H1 (cell line): ENCODE data around the gene CCDC152. TPM values are rescaled to one million over a fixed set of nuclear protein-coding genes. Genes with fewer than 3 reads are reported as not detected.

Experiments
- CTCF ChIA-PET: fragments of 300-600 bp; sonication (Branson Sonifier 250); formaldehyde crosslinking; loops from one replicate; lab custom pipeline; 2021; ENCODE audit not compliant: partially characterized antibody; lab: Charles Lee
- POLR2A ChIA-PET: fragments of 300-600 bp; sonication (Branson Sonifier 250); formaldehyde crosslinking; loops from one replicate; lab custom pipeline; 2021; ENCODE audit warnings: inconsistent platforms; ENCODE audit not compliant: partially characterized antibody; lab: Charles Lee
- DNase-seq, 2 experiments: peaks; one replicate each; pipeline versions ENCODE4 v3.0.0 to v3.0.0-alpha.2; 2010 to 2022; ENCODE audit warnings: low spot score in 2 of 2, low read depth in 1 of 2, mixed read lengths in 1 of 2
- FAIRE-seq: peaks from 2 replicates; lab custom pipeline; 2011; peaks lifted over from hg19 to GRCh38; lab: Jason Lieb, UNC
- H2AFZ ChIP-seq: 2 replicates; pipeline ENCODE4 v1.8.1; 2012; ENCODE audit warnings: low read length, inconsistent platforms
- H2AK5ac ChIP-seq: 2 replicates; pipeline ENCODE4 v1.6.1; 2013; ENCODE audit warnings: low read depth, low read length
- H2BK120ac ChIP-seq: replicated peaks from 2 replicates; pipeline ENCODE3; 2013; ENCODE audit warnings: low read depth, low read length, inconsistent platforms
- H2BK12ac ChIP-seq: 2 replicates; pipeline ENCODE4 v1.6.1; 2013; ENCODE audit warnings: low read depth, low read length
- H2BK15ac ChIP-seq: 2 replicates; pipeline ENCODE4 v1.6.1; 2013; ENCODE audit warnings: low read length
- H2BK20ac ChIP-seq: 2 replicates; pipeline ENCODE4 v1.6.1; 2013; ENCODE audit warnings: low read length
- H2BK5ac ChIP-seq: 2 replicates; pipeline ENCODE4 v1.6.1; 2013; ENCODE audit warnings: low read depth, low read length
- H3K14ac ChIP-seq: 2 replicates; pipeline ENCODE4 v1.6.1; 2013; ENCODE audit warnings: inconsistent platforms; ENCODE audit not compliant: insufficient read length
- H3K18ac ChIP-seq: 2 replicates; pipeline ENCODE4 v1.6.1; 2013; ENCODE audit warnings: low read length; ENCODE audit errors: extremely low read depth
- H3K23ac ChIP-seq: 2 replicates; pipeline ENCODE4 v1.6.1; 2013; ENCODE audit warnings: inconsistent platforms; ENCODE audit not compliant: insufficient read length
- H3K23me2 ChIP-seq: 2 replicates; pipeline ENCODE4 v1.6.1; 2013; ENCODE audit warnings: low read depth, low read length
- H3K27ac ChIP-seq: 2 replicates; pipeline ENCODE4 v1.6.1; 2011; ENCODE audit warnings: low read depth, low read length, inconsistent platforms
- H3K27me3 ChIP-seq, 4 experiments: replicated peaks in 1 of 4; 1 replicate in 1 of 4; 2 replicates in 3 of 4; pipeline versions ENCODE4 v1.6.1 to v1.8.1; 2011 to 2013; ENCODE audit warnings: low read length in 3 of 4, mild to moderate bottlenecking in 3 of 4, inconsistent platforms in 2 of 4, mixed read lengths in 2 of 4, moderate library complexity in 1 of 4; ENCODE audit not compliant: control insufficient read depth in 3 of 4, insufficient read depth in 3 of 4; ENCODE audit errors: extremely low read depth in 1 of 4
- H3K36me3 ChIP-seq, 4 experiments: 2 replicates each; pipeline versions ENCODE4 v1.6.1 to v1.8.1; 2011 to 2013; ENCODE audit warnings: mild to moderate bottlenecking in 4 of 4, low read length in 3 of 4, moderate library complexity in 2 of 4, control low read depth in 1 of 4, inconsistent platforms in 1 of 4; ENCODE audit not compliant: insufficient read depth in 4 of 4, control insufficient read depth in 2 of 4
- H3K4ac ChIP-seq: replicated peaks from 2 replicates; pipeline ENCODE3; 2013; ENCODE audit warnings: low read length, low read depth, mixed read lengths, inconsistent platforms; ENCODE audit not compliant: insufficient read length
- H3K4me1 ChIP-seq, 4 experiments: replicated peaks in 1 of 4; 1 replicate in 1 of 4; 2 replicates in 3 of 4; pipeline versions ENCODE4 v1.6.1 to v1.8.1; 2011 to 2013; ENCODE audit warnings: low read length in 3 of 4, inconsistent platforms in 2 of 4, mixed read lengths in 1 of 4; ENCODE audit not compliant: insufficient read depth in 4 of 4, control insufficient read depth in 3 of 4
- H3K4me2 ChIP-seq, 2 experiments: 2 replicates each; pipeline versions ENCODE4 v1.6.1 to v1.8.1; 2011 to 2013; ENCODE audit warnings: low read depth in 2 of 2, low read length in 2 of 2, control low read depth in 1 of 2, inconsistent platforms in 1 of 2, mild to moderate bottlenecking in 1 of 2; ENCODE audit not compliant: insufficient read depth in 1 of 2
- H3K4me3 ChIP-seq, 4 experiments: fragments of 200-600, 300-600 bp in 1 of 4; sonication (generic), shearing (Covaris generic), sonication (Bioruptor Twin) in 1 of 4; 2 replicates each; pipeline versions ENCODE4 v1.5.1 to v1.8.1; 2011 to 2016; ENCODE audit warnings: low read length in 4 of 4, low read depth in 3 of 4, control low read depth in 2 of 4, inconsistent platforms in 2 of 4, mild to moderate bottlenecking in 2 of 4, mixed read lengths in 1 of 4, moderate library complexity in 1 of 4; ENCODE audit not compliant: insufficient read depth in 2 of 4; ENCODE audit errors: extremely low read depth in 1 of 4
- H3K56ac ChIP-seq: replicated peaks from 2 replicates; pipeline ENCODE3; 2013; ENCODE audit warnings: low read depth, mild to moderate bottlenecking, mixed read lengths, low read length, inconsistent platforms; ENCODE audit not compliant: insufficient read length
- H3K79me1 ChIP-seq: 2 replicates; pipeline ENCODE4 v1.6.1; 2013; ENCODE audit warnings: low read depth, low read length, control low read depth
- H3K79me2 ChIP-seq, 2 experiments: 2 replicates each; pipeline versions ENCODE4 v1.6.1 to v1.8.1; 2012 to 2013; ENCODE audit warnings: low read length in 2 of 2, mild to moderate bottlenecking in 2 of 2, inconsistent platforms in 1 of 2; ENCODE audit not compliant: insufficient read depth in 2 of 2, control insufficient read depth in 1 of 2
- H3K9ac ChIP-seq, 4 experiments: replicated peaks in 1 of 4; 1 replicate in 1 of 4; 2 replicates in 3 of 4; pipeline versions ENCODE4 v1.6.1 to v1.8.1; 2011 to 2013; ENCODE audit warnings: low read depth in 3 of 4, low read length in 3 of 4, control low read depth in 2 of 4, mild to moderate bottlenecking in 2 of 4, moderate library complexity in 2 of 4, inconsistent platforms in 1 of 4; ENCODE audit errors: extremely low read depth in 1 of 4
- H3K9me3 ChIP-seq, 2 experiments: 2 replicates each; pipeline versions ENCODE4 v1.6.1 to v1.8.1; 2012 to 2013; ENCODE audit warnings: mild to moderate bottlenecking in 2 of 2, moderate library complexity in 2 of 2, control low read depth in 1 of 2, inconsistent platforms in 1 of 2, low read depth in 1 of 2, low read length in 1 of 2, mixed read lengths in 1 of 2; ENCODE audit not compliant: insufficient read depth in 2 of 2
- H4K20me1 ChIP-seq, 2 experiments: replicated peaks in 1 of 2; 2 replicates each; pipeline versions ENCODE3 to v1.8.1; 2011 to 2013; ENCODE audit warnings: inconsistent platforms in 2 of 2, low read length in 2 of 2, mild to moderate bottlenecking in 1 of 2; ENCODE audit not compliant: insufficient read depth in 2 of 2, control insufficient read depth in 1 of 2
- H4K5ac ChIP-seq: 2 replicates; pipeline ENCODE4 v1.6.1; 2013; ENCODE audit warnings: low read length, low read depth, mixed read lengths, inconsistent platforms; ENCODE audit not compliant: insufficient read length
- H4K8ac ChIP-seq: 2 replicates; pipeline ENCODE4 v1.8.0; 2013; ENCODE audit warnings: mild to moderate bottlenecking, moderate library complexity, low read length, inconsistent platforms; ENCODE audit not compliant: insufficient read depth; ENCODE audit errors: extremely low read depth
- H4K91ac ChIP-seq: replicated peaks from 2 replicates; pipeline ENCODE3; 2013; ENCODE audit warnings: low read length, mixed read lengths, inconsistent platforms; ENCODE audit not compliant: insufficient read length
- BCL11A ChIP-seq, 2 experiments: IDR thresholded peaks; one replicate each; pipeline ENCODE4 v1.6.1; 2011; ENCODE audit warnings: low read depth in 2 of 2, low read length in 2 of 2, mild to moderate bottlenecking in 2 of 2
- EZH2 ChIP-seq: fragments of 200-600 bp; sonication (generic); IDR thresholded peaks from 2 replicates; pipeline ENCODE4 v1.7.1; 2012; ENCODE audit warnings: low read depth, mild to moderate bottlenecking, moderate library complexity, low read length, inconsistent platforms; ENCODE audit not compliant: severe bottlenecking
- GABPA ChIP-seq: IDR thresholded peaks from 2 replicates; pipeline ENCODE4 v1.6.1; 2011; ENCODE audit warnings: mild to moderate bottlenecking, low read length, moderate library complexity, borderline replicate concordance; ENCODE audit not compliant: insufficient read depth
- KDM1A ChIP-seq: fragments of 200-600, 300-600 bp; sonication (generic); IDR thresholded peaks from 2 replicates; pipeline ENCODE4 v1.7.1; 2016; ENCODE audit warnings: mild to moderate bottlenecking, low read length, borderline replicate concordance
- NANOG ChIP-seq: IDR thresholded peaks from 2 replicates; pipeline ENCODE4 v1.6.1; 2011; ENCODE audit warnings: low read length, low read depth, mild to moderate bottlenecking, inconsistent platforms; ENCODE audit not compliant: insufficient read depth, poor library complexity, severe bottlenecking
- RAD21 ChIP-seq, 2 experiments: IDR thresholded peaks in 1 of 2; conservative IDR thresholded peaks in 1 of 2; 2 replicates each; pipeline ENCODE4 v1.6.1; 2011; ENCODE audit warnings: low read depth in 2 of 2, low read length in 2 of 2, improper control_type of control experiment in 1 of 2, inconsistent platforms in 1 of 2, mild to moderate bottlenecking in 1 of 2, moderate library complexity in 1 of 2
- TBP ChIP-seq: IDR thresholded peaks from 2 replicates; pipeline ENCODE4 v1.6.1; 2011; ENCODE audit warnings: low read depth, low read length, improper control_type of control experiment
- WGBS, 2 experiments: shearing (Covaris generic) in 1 of 2; methylation state at CpG; one replicate each; pipeline versions ENCODE4 v1.1.6 to v1.1.7; 2013 to 2015; ENCODE audit warnings: low lambda C conversion rate in 2 of 2, mixed read lengths in 2 of 2, inconsistent platforms in 1 of 2, low coverage in 1 of 2, missing lambda C conversion rate in 1 of 2; ENCODE audit not compliant: insufficient replicate concordance in 2 of 2, insufficient coverage in 1 of 2, insufficient read length in 1 of 2; ENCODE audit errors: extremely low coverage in 1 of 2, missing lambda C conversion rate in 1 of 2; 5-methylcytosine and 5-hydroxymethylcytosine counted together
- polyA plus RNA-seq, 7 experiments: library from polyadenylated mRNA; depleted of rRNA in 3 of 7; stranded (reverse) in 5 of 7; unstranded in 2 of 7; fragments of >200 nt in 5 of 7; fragments of 200-250 nt in 2 of 7; gene quantifications; 1 replicate in 5 of 7; 2 replicates in 1 of 7; 4 replicates in 1 of 7; pipeline versions ENCODE4 v1.2.1 to v1.2.3, GENCODE V29; 2011 to 2013; ENCODE audit warnings: missing spikeins in 2 of 7, mixed read lengths in 2 of 7
- total RNA-seq: library from RNA; stranded (reverse); fragmentation: NEBNext Ultra II Directional; extraction: Animal tissue kit (Norgen Biotek cat#: 25700); gene quantifications from 2 replicates; pipeline ENCODE4 v1.2.1, GENCODE V29; 2021

The CCDC152 gene
- total and polyA plus RNA-seq, 2 of the 8 experiments (the other 6 are each of a cell fraction or from before 2014, with no cell fraction given): 2.6 to 9.5 TPM

GRCh38 chr5:42781584-42781983 lies 25.0 kb downstream of the CCDC152 start:
- no peak overlapping the region for H4K8ac ChIP-seq
- no peak overlapping the region for H3K4me2 ChIP-seq
- no peak overlapping the region for H2BK5ac ChIP-seq
- H3K9me3 ChIP-seq: no peaks in the 10 kb centered on the region
- H3K36me3 ChIP-seq: no peaks in the 10 kb centered on the region
- H2AK5ac ChIP-seq: no peak overlapping the region
- no peak for DNase-seq
- ChIA-PET POLR2A (no interaction called here), CTCF (interaction anchor here (0.7 to 1.7 kb wide), 3 partner anchors 36 to 724 kb away, joined by 3 to 4 read pairs (median 3); no protein-coding TSS in a partner anchor)
- no peak overlapping the region for H3K18ac ChIP-seq
- H2BK20ac ChIP-seq: no peak overlapping the region
- H3K4ac ChIP-seq: no peak overlapping the region
- H4K91ac ChIP-seq: no peak overlapping the region
- no peak overlapping the region for H2BK120ac ChIP-seq
- no peaks in the 10 kb centered on the region for H3K79me1 ChIP-seq
- H3K27me3 ChIP-seq: no peaks in the 10 kb centered on the region
- no peak for FAIRE-seq
- no peak overlapping the region for H3K9ac ChIP-seq
- no peaks in the 10 kb centered on the region for H4K20me1 ChIP-seq
- H3K4me3 ChIP-seq: no peak overlapping the region
- no peak overlapping the region for H2BK12ac ChIP-seq
- no peaks in the 10 kb centered on the region for H3K4me1 ChIP-seq
- TF ChIP-seq RAD21 (IDR thresholded peaks at IDR 0.05 in 1 of 2, conservative IDR thresholded peaks at IDR 0.05 in 1 of 2; ENCODE audit: low read depth in 2 of 2, low read length in 2 of 2) (no peak), BCL11A (IDR thresholded peaks at IDR 0.05; ENCODE audit: low read depth in 2 of 2, low read length in 2 of 2) (no peak), KDM1A (no peak), TBP (no peak), NANOG (no peak), EZH2 (no peak), GABPA (no peak)
- H2AFZ ChIP-seq: no peak overlapping the region
- H3K27ac ChIP-seq: no peak overlapping the region
- H3K14ac ChIP-seq: no peak overlapping the region
- no peak overlapping the region for H3K23ac ChIP-seq
- no peak overlapping the region for H3K56ac ChIP-seq
- H2BK15ac ChIP-seq: no peak overlapping the region
- no peak overlapping the region for H4K5ac ChIP-seq
- no peaks in the 10 kb centered on the region for H3K79me2 ChIP-seq
- no peaks in the 10 kb centered on the region for H3K23me2 ChIP-seq
- WGBS, 2 experiments: 100% methylated on average over 1 of the region's 1 CpG; no CpG with 5 or more reads in 1 of the 2 experiments
